Stimulated activated CD8-positive, alpha-beta memory T cell treated with anti-CD3 and anti-CD28 coated beads, Interleukin-12 subunit alpha, Interleukin-12 subunit beta, amount 100 ng/mL, for 24 hours (primary cell): ENCODE data around the gene CMTM6.
"Not testable (repeated sequence)": the region's sequence is repeated elsewhere in the genome, so short reads cannot be mapped to it uniquely, and the experiment has no call there.

ENCODE experiments used
- DNase-seq: peaks from one replicate; pipeline ENCODE4 v3.0.0-alpha.2; 2020; ENCODE audit errors: extremely low read depth

CMTM6 gene

GRCh38 chr3:32466808-32467207 is 35.8 kb downstream of the CMTM6 start:
- not testable (repeated sequence) for DNase-seq

GRCh38 chr3:32464726-32465125 is 37.9 kb downstream of the CMTM6 start:
- not testable (repeated sequence) for DNase-seq

GRCh38 chr3:32463415-32463814 is 39.2 kb downstream of the CMTM6 start:
- not testable (repeated sequence) for DNase-seq

- DNase-seq = not testable (repeated sequence)
Observed at GRCh38 chr3:32462191-32462986, 40.3 kb downstream of the CMTM6 start.

- DNase-seq = not testable (repeated sequence)
Observed at GRCh38 chr3:32460817-32461496, 41.7 kb downstream of the CMTM6 start.

GRCh38 chr3:32460031-32460749 is 42.5 kb downstream of the CMTM6 start:
- no peak for DNase-seq

GRCh38 chr3:32459450-32459849 is 43.2 kb downstream of the CMTM6 start:
- DNase-seq = no peak

DNA sequence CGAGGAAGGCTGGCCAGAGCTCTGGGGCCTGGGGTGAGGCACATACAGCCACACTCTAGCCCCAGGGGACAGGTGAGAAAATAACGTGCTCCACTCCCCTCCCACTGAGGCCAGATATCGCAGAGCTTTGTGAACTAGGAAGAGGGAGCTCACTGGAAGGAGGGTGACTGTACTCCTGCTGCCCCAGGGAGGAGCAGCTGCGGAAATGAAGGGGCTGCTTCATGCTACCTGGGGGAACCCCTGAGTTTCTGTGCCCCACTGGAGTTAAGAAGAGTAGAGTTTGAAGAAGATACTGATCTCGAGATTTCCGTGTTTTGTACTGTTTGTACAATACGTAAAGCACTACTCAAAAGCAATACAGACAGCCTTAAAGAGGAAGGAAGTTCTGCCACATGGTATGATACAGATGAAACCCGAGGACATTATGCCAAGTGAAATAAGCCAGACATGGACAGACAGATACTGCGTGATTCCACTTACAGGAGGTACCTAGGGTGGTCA is 44.6 kb downstream of the CMTM6 start:
- no peak for DNase-seq

GRCh38 chr3:32456429-32457130 is 46.1 kb downstream of the CMTM6 start:
- no peak for DNase-seq

DNA sequence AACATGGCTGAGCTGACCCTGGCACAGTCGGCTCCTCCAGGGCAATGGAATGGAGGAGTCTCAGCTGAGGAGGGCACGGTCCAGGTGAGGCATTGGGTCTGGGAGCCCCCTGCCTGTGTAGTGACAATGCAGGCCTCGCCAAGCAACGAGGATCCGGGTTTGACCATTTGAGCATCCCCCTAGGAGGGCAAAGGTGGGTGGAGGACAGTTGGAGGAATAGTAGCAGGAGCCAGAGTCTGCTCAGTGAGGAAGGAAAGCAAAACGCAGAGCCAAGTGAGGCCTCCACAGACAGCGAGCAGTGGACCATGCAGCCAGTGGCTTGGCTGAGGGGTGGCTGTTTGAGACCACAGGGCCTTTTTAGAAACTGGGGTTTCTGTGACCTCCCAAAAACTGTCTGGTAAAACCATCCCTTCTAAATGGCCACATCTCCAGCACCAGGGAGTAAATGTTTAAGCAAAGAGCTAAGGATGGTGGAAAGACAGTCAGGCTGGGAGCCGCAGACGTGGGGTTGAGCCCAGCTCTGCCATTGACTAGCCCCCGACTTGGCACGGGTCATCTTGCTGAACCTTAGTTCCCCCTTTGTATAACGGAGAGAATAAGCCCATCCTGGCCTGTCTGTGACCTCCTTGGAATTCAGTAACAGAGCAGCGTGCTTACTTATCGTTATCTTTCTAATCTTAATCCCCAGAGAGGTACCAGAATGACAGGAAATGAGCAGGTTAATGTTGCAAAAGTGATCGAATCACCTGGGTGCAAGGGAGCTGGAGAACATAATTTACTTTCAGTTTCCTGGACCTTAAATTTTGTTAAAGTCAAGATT is 46.8 kb downstream of the CMTM6 start:
- DNase-seq = no peak

GRCh38 chr3:32454731-32455608 is 47.7 kb downstream of the CMTM6 start:
- DNase-seq = no peak

DNA sequence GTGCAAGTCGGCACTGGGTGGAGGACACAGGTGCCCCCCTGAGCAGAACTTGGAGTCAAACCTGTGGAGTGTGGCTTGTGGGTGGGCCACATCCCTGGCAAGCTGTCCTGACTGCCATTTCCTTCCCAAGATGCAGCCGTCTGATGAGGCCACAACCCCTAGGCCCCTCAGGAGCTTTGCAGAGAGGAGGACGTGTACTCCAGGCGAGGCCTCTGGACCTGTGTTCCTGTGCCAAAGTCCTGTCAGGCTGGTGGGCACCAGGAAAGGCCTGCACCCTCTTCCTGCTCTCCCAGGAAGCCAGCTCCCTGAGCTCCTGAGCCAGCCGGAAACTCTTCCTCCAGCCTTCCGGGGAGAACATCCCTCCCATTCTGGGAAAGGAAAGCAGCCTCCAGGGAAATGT is 48.5 kb downstream of the CMTM6 start:
- no peak for DNase-seq

GRCh38 chr3:32453346-32453745 is 49.3 kb downstream of the CMTM6 start:
- DNase-seq = no peak

- no peak for DNase-seq
Observed at GRCh38 chr3:32452009-32452408, 50.6 kb downstream of the CMTM6 start.

DNA sequence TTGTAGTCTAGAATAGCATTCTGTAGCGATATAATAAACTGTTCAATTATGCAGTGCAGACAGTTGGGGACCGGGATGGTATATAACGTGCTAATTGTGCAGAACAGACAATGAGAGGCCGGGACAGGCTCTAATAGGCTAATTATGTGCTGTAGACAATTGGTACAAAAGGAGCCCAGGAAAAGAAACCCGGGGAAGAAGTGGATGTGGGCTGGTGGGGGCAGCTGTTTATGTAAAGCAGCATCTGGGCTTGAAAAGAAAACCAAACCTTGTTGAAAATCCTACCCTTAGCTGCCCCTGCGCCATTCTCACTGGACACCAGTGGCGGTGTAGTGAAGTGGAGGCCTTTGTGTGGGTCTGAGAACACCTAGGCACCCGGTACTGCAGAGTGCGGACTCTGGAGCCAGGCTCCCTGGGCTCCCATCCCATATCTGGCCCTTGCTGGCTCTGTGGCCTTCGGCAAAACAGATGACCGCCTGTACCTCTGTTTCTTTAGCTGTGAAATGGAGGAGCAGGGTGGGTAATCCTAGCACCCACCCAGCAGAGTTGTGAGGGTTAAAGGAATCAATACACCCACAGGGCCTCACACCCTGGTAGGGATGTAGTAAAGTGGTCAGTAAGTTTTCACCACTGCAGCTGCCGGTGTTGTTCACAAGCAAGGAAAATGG is 51.5 kb downstream of the CMTM6 start:
- DNase-seq = no peak

DNA sequence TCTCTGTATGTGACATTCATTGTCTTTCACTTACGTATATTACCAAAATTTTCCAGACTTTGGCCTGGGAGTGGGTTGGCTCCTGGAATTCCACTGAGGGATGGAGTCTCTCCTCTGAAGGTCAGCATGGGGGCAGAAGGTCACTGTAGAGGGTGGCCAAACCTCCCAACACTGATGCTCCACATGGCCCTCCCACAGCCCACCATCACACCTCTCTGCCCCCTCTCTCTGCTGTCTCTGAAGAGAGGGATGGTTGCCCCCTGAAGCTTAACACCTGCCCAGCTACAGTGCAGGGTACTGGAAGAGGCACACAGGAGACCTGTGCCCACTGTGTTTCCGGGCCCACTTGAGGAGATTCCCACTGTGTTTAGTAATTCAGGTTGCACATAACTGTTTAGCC is 52.2 kb downstream of the CMTM6 start:
- no peak for DNase-seq

DNA sequence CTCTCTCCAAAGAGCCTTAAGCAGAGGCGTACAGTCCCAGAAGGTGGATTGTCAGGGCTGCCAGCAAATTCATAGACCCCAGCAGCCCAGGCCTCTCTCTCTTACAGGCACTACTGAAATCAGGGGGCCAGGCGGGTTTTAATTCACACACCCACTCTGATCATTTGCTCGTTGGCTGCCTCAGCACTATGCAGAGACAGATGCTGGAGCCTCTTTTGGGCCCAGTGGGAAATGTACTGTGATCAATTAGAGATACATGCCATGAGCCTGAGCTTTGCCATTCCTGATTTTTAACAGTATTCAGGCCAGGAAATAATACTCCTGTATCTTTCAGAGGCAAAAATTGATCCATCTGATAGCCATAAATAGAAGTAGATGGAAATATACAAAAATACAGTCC is 53.0 kb downstream of the CMTM6 start:
- DNase-seq = no peak

DNA sequence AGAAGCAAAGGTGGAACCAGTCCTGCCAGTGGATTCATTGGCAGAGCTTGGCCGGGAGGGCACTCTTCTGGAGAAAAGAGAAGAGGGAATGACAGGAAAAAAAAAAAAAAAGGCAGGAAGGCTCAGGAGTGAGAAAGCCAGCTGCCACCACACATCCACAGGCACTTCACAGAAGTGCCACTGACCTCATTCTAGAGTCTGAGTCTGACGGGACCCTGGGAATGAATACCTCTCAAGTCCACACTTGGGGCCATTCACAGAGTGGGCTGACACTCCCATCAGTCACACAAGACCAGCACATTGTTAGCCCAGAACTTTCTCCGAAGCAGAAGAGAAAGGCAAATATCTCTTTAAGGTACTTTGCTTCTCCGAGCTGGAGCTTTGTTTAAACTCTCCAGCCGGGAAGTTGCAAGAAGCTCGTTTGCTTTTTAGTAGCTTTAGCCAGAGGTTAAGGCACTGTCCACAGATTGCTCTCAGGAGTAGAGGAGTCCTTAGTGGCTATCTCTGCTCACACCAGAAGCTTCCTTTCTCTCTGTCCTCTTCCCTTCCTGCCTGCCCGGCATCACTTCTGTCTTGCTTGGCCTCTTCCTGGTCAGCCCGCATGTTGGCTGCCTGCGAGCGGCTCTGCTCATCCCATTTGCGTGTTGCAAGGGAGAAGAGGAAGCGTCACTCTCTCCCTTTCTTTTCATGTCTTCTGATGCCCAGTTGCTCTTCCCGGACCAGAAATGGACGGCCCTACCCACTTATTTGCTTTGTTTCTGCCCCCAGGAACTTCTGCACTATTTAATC is 53.8 kb downstream of the CMTM6 start:
- DNase-seq = no peak
